NCI-H82 treated with DMSO at 0.1 percent for 48 hours (cell line): ENCODE data around the gene DNER.
"Not testable (repeated sequence)": the region's sequence is repeated elsewhere in the genome, so short reads cannot be mapped to it uniquely, and the experiment has no call there.

Experiments
- DNase-seq: peaks from one replicate; lab custom pipeline; 2025; ENCODE audit not compliant: unreplicated experiment; lab: John Stamatoyannopoulos, UW

Gene DNER

GRCh38 chr2:229718057-229718456 lies 3.7 kb upstream of the DNER start:
- DNase-seq: no peak

- peak; percentile 59 for DNase-seq
Observed at GRCh38 chr2:229715895-229716507, 1.6 kb upstream of the DNER start.

- no peak for DNase-seq
Observed at GRCh38 chr2:229714736-229715541, 584 bp upstream of the DNER start.

- no peak for DNase-seq
Observed at GRCh38 chr2:229713371-229714079, 830 bp downstream of the DNER start.

GRCh38 chr2:229712136-229712535 lies 2.2 kb downstream of the DNER start:
- no peak for DNase-seq

- no peak for DNase-seq
Observed at GRCh38 chr2:229708335-229708734, 6.0 kb downstream of the DNER start.

GRCh38 chr2:229703909-229704630 lies 10.3 kb downstream of the DNER start:
- DNase-seq: no peak

- no peak for DNase-seq
Observed at GRCh38 chr2:229701716-229702115, 12.6 kb downstream of the DNER start.

GRCh38 chr2:229701062-229701461 lies 13.3 kb downstream of the DNER start:
- no peak for DNase-seq

GRCh38 chr2:229695961-229696360 lies 18.4 kb downstream of the DNER start:
- no peak for DNase-seq

- DNase-seq: not testable (repeated sequence)
Observed at GRCh38 chr2:229693845-229694244, 20.5 kb downstream of the DNER start.

GRCh38 chr2:229691631-229692030 lies 22.7 kb downstream of the DNER start:
- DNase-seq: no peak

GRCh38 chr2:229689307-229689839 lies 25.0 kb downstream of the DNER start:
- DNase-seq: no peak

GRCh38 chr2:229688141-229688540 lies 26.2 kb downstream of the DNER start:
- DNase-seq: no peak

- DNase-seq: no peak
Observed at GRCh38 chr2:229686122-229686919, 28.0 kb downstream of the DNER start.

GRCh38 chr2:229684942-229685562 lies 29.3 kb downstream of the DNER start:
- no peak for DNase-seq

GRCh38 chr2:229679393-229680125 lies 34.8 kb downstream of the DNER start:
- no peak for DNase-seq

GRCh38 chr2:229675569-229675968 lies 38.8 kb downstream of the DNER start:
- no peak for DNase-seq
